Suprapubic skin (tissue), 4 donors: ENCODE data around the gene B9D1. TPM values are rescaled to one million over a fixed set of nuclear protein-coding genes. Genes with fewer than 3 reads are reported as not detected.
A peak's percentile ranks its signal among the peaks of the same experiment; 100 is the strongest.

Experiments
- DNase-seq, 2 donors: peaks; one replicate each; pipeline ENCODE4 v3.0.0-alpha.2; 2019; ENCODE audit warnings: low spot score in 2 of 2
- H3K27ac ChIP-seq: fragments of 200-600 bp; sonication (generic); one replicate; pipeline ENCODE4 v1.5.1; 2019
- H3K27me3 ChIP-seq: fragments of 200-600 bp; sonication (generic); one replicate; pipeline ENCODE4 v1.5.1; 2019
- H3K36me3 ChIP-seq: fragments of 200-600 bp; sonication (generic); one replicate; pipeline ENCODE4 v1.5.1; 2019
- H3K4me1 ChIP-seq: fragments of 200-600 bp; sonication (generic); one replicate; pipeline ENCODE4 v1.5.1; 2019
- H3K4me3 ChIP-seq: fragments of 200-600 bp; sonication (generic); one replicate; pipeline ENCODE4 v1.5.1; 2019; ENCODE audit warnings: mild to moderate bottlenecking
- H3K9me3 ChIP-seq: fragments of 200-600 bp; sonication (generic); one replicate; pipeline ENCODE4 v1.5.1; 2019
- CTCF ChIP-seq, 2 donors: fragments of 200-600 bp in 1 of 2; fragments of 450-650 bp in 1 of 2; sonication (generic) in 1 of 2; IDR thresholded peaks; one replicate each; pipeline ENCODE4 v1.5.1; 2016 to 2019; ENCODE audit warnings: antibody characterized with exemption in 2 of 2, mild to moderate bottlenecking in 1 of 2, moderate library complexity in 1 of 2
- EP300 ChIP-seq: sonication (generic); formaldehyde crosslinking; IDR thresholded peaks from one replicate; pipeline ENCODE4 v1.6.1; 2017; ENCODE audit warnings: antibody characterized with exemption
- POLR2A ChIP-seq, 2 donors: fragments of 450-650 bp; IDR thresholded peaks; one replicate each; pipeline ENCODE4 v1.6.1; 2017; ENCODE audit warnings: antibody characterized with exemption in 2 of 2, mild to moderate bottlenecking in 2 of 2, moderate library complexity in 2 of 2
- POLR2AphosphoS5 ChIP-seq, 3 donors: sonication (generic); formaldehyde crosslinking; IDR thresholded peaks; one replicate each; pipeline ENCODE4 v1.6.1; 2017; ENCODE audit warnings: antibody characterized with exemption in 3 of 3
- WGBS: methylation state at CpG from one replicate; pipeline ENCODE4 v1.1.5; 2018; 5-methylcytosine and 5-hydroxymethylcytosine counted together
- total RNA-seq, 4 donors: library from RNA; depleted of rRNA; stranded (reverse); fragments of >200 nt; gene quantifications; one replicate each; pipeline ENCODE4 v1.1.0, GENCODE V29; 2016

Gene B9D1
- total RNA-seq, 4 donors from 2014 or later: 10.7 to 21.7 (median 17.3) TPM

GRCh38 chr17:19398301-19399181, 36.0 kb upstream of the B9D1 start:
- Histone ChIP-seq H3K36me3 (no peaks in the 10 kb centered on the region), H3K27ac (peak overlapping the region; percentile 65), H3K27me3 (no peaks in the 10 kb centered on the region), H3K4me1 (peaks cover 25% of the 10 kb centered on the region), H3K4me3 (no peak overlapping the region), H3K9me3 (no peaks in the 10 kb centered on the region)
- DNase-seq: peak; percentile 87 to 90
- TF ChIP-seq CTCF (IDR thresholded peaks at IDR 0.05): no peak
- TF ChIP-seq POLR2A (IDR thresholded peaks at IDR 0.05): no peak
- no peak for TF ChIP-seq POLR2AphosphoS5 (IDR thresholded peaks at IDR 0.05)
- no peak for TF ChIP-seq EP300
- 49% methylated on average over 2 of the region's 2 CpGs for WGBS

- Histone ChIP-seq H3K4me3 (no peak overlapping the region), H3K27me3 (no peaks in the 10 kb centered on the region), H3K9me3 (no peaks in the 10 kb centered on the region), H3K36me3 (no peaks in the 10 kb centered on the region), H3K4me1 (peaks cover 25% of the 10 kb centered on the region), H3K27ac (peak overlapping the region; percentile 65)
- TF ChIP-seq POLR2A (IDR thresholded peaks at IDR 0.05) (no peak), POLR2AphosphoS5 (IDR thresholded peaks at IDR 0.05) (no peak), EP300 (no peak), CTCF (IDR thresholded peaks at IDR 0.05) (no peak)
- 42% methylated on average over 5 of the region's 6 CpGs for WGBS
- DNase-seq: peak in 1 of 2 donors; percentile 56
These were observed 35.1 kb upstream of the B9D1 start for GRCh38 chr17:19397556-19398041.

GRCh38 chr17:19392303-19392702, 29.8 kb upstream of the B9D1 start:
- Histone ChIP-seq H3K36me3 (no peaks in the 10 kb centered on the region), H3K4me3 (no peak overlapping the region), H3K27me3 (no peaks in the 10 kb centered on the region), H3K27ac (no peak overlapping the region), H3K9me3 (no peaks in the 10 kb centered on the region), H3K4me1 (peaks cover 27% of the 10 kb centered on the region)
- 79% methylated on average over 7 of the region's 7 CpGs for WGBS
- TF ChIP-seq POLR2AphosphoS5 (IDR thresholded peaks at IDR 0.05) (no peak), CTCF (IDR thresholded peaks at IDR 0.05) (no peak), POLR2A (IDR thresholded peaks at IDR 0.05) (no peak), EP300 (no peak)
- peak in 1 of 2 donors; percentile 28 for DNase-seq

- Histone ChIP-seq H3K36me3 (no peaks in the 10 kb centered on the region), H3K27me3 (no peaks in the 10 kb centered on the region), H3K4me3 (no peak overlapping the region), H3K27ac (no peak overlapping the region), H3K9me3 (no peaks in the 10 kb centered on the region), H3K4me1 (peaks cover 36% of the 10 kb centered on the region)
- peak in 1 of 2 donors; percentile 44 for DNase-seq
- WGBS: 83% methylated on average over 7 of the region's 7 CpGs
- TF ChIP-seq EP300 (no peak), POLR2A (IDR thresholded peaks at IDR 0.05) (no peak), CTCF (IDR thresholded peaks at IDR 0.05) (no peak), POLR2AphosphoS5 (IDR thresholded peaks at IDR 0.05) (no peak)
These were observed 28.9 kb upstream of the B9D1 start for GRCh38 chr17:19391432-19391831.

GRCh38 chr17:19390951-19391350, 28.4 kb upstream of the B9D1 start:
- TF ChIP-seq EP300 (no peak), CTCF (IDR thresholded peaks at IDR 0.05) (no peak), POLR2AphosphoS5 (IDR thresholded peaks at IDR 0.05) (no peak), POLR2A (IDR thresholded peaks at IDR 0.05) (no peak)
- Histone ChIP-seq H3K4me1 (peaks cover 41% of the 10 kb centered on the region), H3K9me3 (no peaks in the 10 kb centered on the region), H3K27ac (no peak overlapping the region), H3K36me3 (no peaks in the 10 kb centered on the region), H3K27me3 (no peaks in the 10 kb centered on the region), H3K4me3 (no peak overlapping the region)
- peak in 1 of 2 donors; percentile 17 for DNase-seq
- 92% methylated on average over 2 of the region's 2 CpGs for WGBS
